ENCODE measurements around the gene ETFA. TPM values are rescaled to one million over a fixed set of nuclear protein-coding genes. Genes with fewer than 3 reads are reported as not detected.
A peak's percentile ranks its signal among the peaks of the same experiment; 100 is the strongest.

Gene ETFA
- total and polyA plus RNA-seq, 2 of the 8 experiments (the other 6 are each of a cell fraction or from before 2014, with no cell fraction given) = 60.9 to 90.0 TPM

- Histone ChIP-seq H3K9ac (replicated peaks in 1 of 4; ENCODE audit: extremely low read depth in 1 of 4, low read depth in 3 of 4, low read length in 3 of 4) (peak within 1 kb of the TSS; percentile 48 to 82 (median 59); a peak in 5 of 7 replicates), H4K8ac (ENCODE audit: extremely low read depth, insufficient read depth, low read length) (peak within 1 kb of the TSS; percentile 79; the same call in 1 of the 2 replicates), H3K4me2 (ENCODE audit: insufficient read depth in 1 of 2, low read depth in 2 of 2, low read length in 2 of 2) (peak within 1 kb of the TSS; percentile 80 to 84), H3K36me3 (ENCODE audit: control insufficient read depth in 2 of 4, insufficient read depth in 4 of 4, low read length in 3 of 4) (peaks cover 0 to 15% (median 0%) of the 10 kb centered on the region in 4 experiments; a peak in 1 of 8 replicates), H2BK15ac (ENCODE audit: low read length) (no peak within 1 kb of the TSS; the same call in 1 of the 2 replicates), H3K56ac (replicated peaks; ENCODE audit: insufficient read length, low read depth, low read length) (peak within 1 kb of the TSS; percentile 67), H2BK20ac (ENCODE audit: low read length) (peak within 1 kb of the TSS; percentile 61; the same call in 1 of the 2 replicates), H3K4ac (replicated peaks; ENCODE audit: insufficient read length, low read depth, low read length) (no peak within 1 kb of the TSS), H3K9me3 (ENCODE audit: insufficient read depth in 2 of 2, low read depth in 1 of 2, low read length in 1 of 2) (no peaks in the 10 kb centered on the region; a peak in 1 of 4 replicates), H4K5ac (ENCODE audit: insufficient read length, low read depth, low read length) (no peak within 1 kb of the TSS), H3K4me1 (replicated peaks in 1 of 4; ENCODE audit: control insufficient read depth in 3 of 4, insufficient read depth in 4 of 4, low read length in 3 of 4) (peaks cover 0 to 35% (median 23%) of the 10 kb centered on the region in 4 experiments; a peak in 6 of 7 replicates), H2AK5ac (ENCODE audit: low read depth, low read length) (peak within 1 kb of the TSS; percentile 79), H2AFZ (ENCODE audit: low read length) (peak within 1 kb of the TSS; percentile 74), H3K4me3 (ENCODE audit: extremely low read depth in 1 of 4, insufficient read depth in 2 of 4, low read depth in 3 of 4, low read length in 4 of 4) (peak within 1 kb of the TSS; percentile 41 to 63 (median 51)), H3K27me3 (replicated peaks in 1 of 4; ENCODE audit: control insufficient read depth in 3 of 4, extremely low read depth in 1 of 4, insufficient read depth in 3 of 4, low read length in 3 of 4) (peaks cover 43 to 76% (median 67%) of the 10 kb centered on the region in 4 experiments), H4K91ac (replicated peaks; ENCODE audit: insufficient read length, low read length) (peak within 1 kb of the TSS; percentile 27), H3K23me2 (ENCODE audit: low read depth, low read length) (peaks cover 11% of the 10 kb centered on the region; the same call in 1 of the 2 replicates), H2BK5ac (ENCODE audit: low read depth, low read length) (peak within 1 kb of the TSS; percentile 91), H3K79me1 (ENCODE audit: low read depth, low read length) (no peaks in the 10 kb centered on the region), H4K20me1 (replicated peaks in 1 of 2; ENCODE audit: control insufficient read depth in 1 of 2, insufficient read depth in 2 of 2, low read length in 2 of 2) (peaks cover 10 to 22% of the 10 kb centered on the region in 2 experiments), H3K14ac (ENCODE audit: insufficient read length) (no peak within 1 kb of the TSS), H3K79me2 (ENCODE audit: control insufficient read depth in 1 of 2, insufficient read depth in 2 of 2, low read length in 2 of 2) (no peaks in the 10 kb centered on the region), H3K18ac (ENCODE audit: extremely low read depth, low read length) (peak within 1 kb of the TSS; percentile 96), H3K23ac (ENCODE audit: insufficient read length) (no peak within 1 kb of the TSS), H2BK12ac (ENCODE audit: low read depth, low read length) (peak within 1 kb of the TSS; percentile 99), H2BK120ac (replicated peaks; ENCODE audit: low read depth, low read length) (peak within 1 kb of the TSS; percentile 21), H3K27ac (ENCODE audit: low read depth, low read length) (no peak within 1 kb of the TSS)
- POLR2A ChIA-PET (ENCODE audit: partially characterized antibody) = interaction anchor here (0.6 to 4.8 kb wide), 16 partner anchors 9 to 167 kb away, joined by 3 to 55 read pairs (median 4); partner anchors contain the start of gene ETFA
- CTCF ChIA-PET (ENCODE audit: partially characterized antibody) = interaction anchor here (0.7 to 9.2 kb wide), 5 partner anchors 10 to 531 kb away, joined by 3 to 130 read pairs (median 4); no protein-coding TSS in a partner anchor
- DNase-seq (ENCODE audit: low read depth in 1 of 2, low spot score in 2 of 2) (peak; percentile 89 to 97), FAIRE-seq (no peak)
- 1% methylated on average over 33 of the region's 40 CpGs; no CpG with 5 or more reads in 1 of the 2 experiments for WGBS, 2 experiments (ENCODE audit: extremely low coverage in 1 of 2, insufficient coverage in 1 of 2, insufficient read length in 1 of 2, insufficient replicate concordance in 2 of 2, low coverage in 1 of 2, low lambda C conversion rate in 2 of 2, missing lambda C conversion rate in 1 of 2)
- TF ChIP-seq EZH2 (IDR thresholded peaks at IDR 0.05; ENCODE audit: low read depth, low read length, severe bottlenecking) (no peak), SP1 (IDR thresholded peaks at IDR 0.05; ENCODE audit: low read depth, low read length) (peak; percentile 66; the same call in 1 of the 2 replicates), FOSL1 (IDR thresholded peaks at IDR 0.05; ENCODE audit: insufficient read depth, low read depth, low read length) (no peak), POLR2AphosphoS5 (IDR thresholded peaks at IDR 0.05; ENCODE audit: low read depth, low read length) (peak; percentile 64), TAF7 (optimal IDR thresholded peaks at IDR 0.05; ENCODE audit: borderline replicate concordance, low read depth, low read length) (peak; percentile 56), EGR1 (IDR thresholded peaks at IDR 0.05; ENCODE audit: borderline replicate concordance, low read depth, low read length) (peak; percentile 95), PHF8 (conservative IDR thresholded peaks at IDR 0.05; ENCODE audit: low read depth, low read length) (peak; percentile 22; the same call in 1 of the 2 replicates), SAP30 (IDR thresholded peaks at IDR 0.05; ENCODE audit: insufficient read depth, insufficient replicate concordance, low read length) (no peak), ATF3 (IDR thresholded peaks at IDR 0.05; ENCODE audit: insufficient read depth, low read depth, low read length) (peak; percentile 54; the same call in 1 of the 2 replicates), TBP (IDR thresholded peaks at IDR 0.05; ENCODE audit: low read depth, low read length) (peak; percentile 92)
Observed at GRCh38 chr15:76336254-76337058, 25.2 kb upstream of the ETFA start, which contains the start of gene ISL2. Gene ISL2 (plus strand): TSS chr15:76336773. CDS start chr15:76336884, 111 bp downstream.

Data from H1 (cell line).